ENCODE measurements around the gene RNASE9.
"Not testable (repeated sequence)": the region's sequence is repeated elsewhere in the genome, so short reads cannot be mapped to it uniquely, and the experiment has no call there.

The RNASE9 gene

DNA sequence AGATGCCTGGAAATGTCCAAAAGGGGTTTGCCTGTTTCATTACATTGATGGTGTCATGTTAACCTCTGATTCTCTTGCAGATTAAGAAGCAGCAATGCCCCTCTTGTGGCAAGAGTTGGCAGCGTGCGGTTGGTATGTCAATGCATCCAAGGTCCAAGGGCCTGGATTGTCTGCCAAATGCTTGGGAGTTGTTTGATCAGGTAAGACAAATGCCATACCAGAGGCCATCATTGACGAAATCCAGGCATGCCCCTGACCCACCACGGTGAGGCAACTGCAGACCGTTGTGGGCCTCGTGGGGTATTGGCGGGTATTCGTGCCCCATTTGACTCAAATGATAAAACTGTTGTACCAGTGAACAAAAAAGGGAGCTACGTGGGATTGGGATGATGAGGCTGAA lies 41.7 kb upstream of the RNASE9 start:
- no peak overlapping the region for H3K4me3 ChIP-seq (ENCODE audit: severe bottlenecking)
- no peaks in the 10 kb centered on the region for H3K9me3 ChIP-seq (ENCODE audit: severe bottlenecking)
- no peaks in the 10 kb centered on the region for H3K27me3 ChIP-seq (ENCODE audit: insufficient read depth, poor library complexity, severe bottlenecking)
- no peaks in the 10 kb centered on the region for H3K36me3 ChIP-seq (ENCODE audit: low read depth)
- DNase-seq (ENCODE audit: low spot score) = no peak
- no peaks in the 10 kb centered on the region for H3K4me1 ChIP-seq (ENCODE audit: insufficient read depth, poor library complexity, severe bottlenecking)
- ATAC-seq (ENCODE audit: low read depth) = no peak
- TF ChIP-seq, protein P1, sequence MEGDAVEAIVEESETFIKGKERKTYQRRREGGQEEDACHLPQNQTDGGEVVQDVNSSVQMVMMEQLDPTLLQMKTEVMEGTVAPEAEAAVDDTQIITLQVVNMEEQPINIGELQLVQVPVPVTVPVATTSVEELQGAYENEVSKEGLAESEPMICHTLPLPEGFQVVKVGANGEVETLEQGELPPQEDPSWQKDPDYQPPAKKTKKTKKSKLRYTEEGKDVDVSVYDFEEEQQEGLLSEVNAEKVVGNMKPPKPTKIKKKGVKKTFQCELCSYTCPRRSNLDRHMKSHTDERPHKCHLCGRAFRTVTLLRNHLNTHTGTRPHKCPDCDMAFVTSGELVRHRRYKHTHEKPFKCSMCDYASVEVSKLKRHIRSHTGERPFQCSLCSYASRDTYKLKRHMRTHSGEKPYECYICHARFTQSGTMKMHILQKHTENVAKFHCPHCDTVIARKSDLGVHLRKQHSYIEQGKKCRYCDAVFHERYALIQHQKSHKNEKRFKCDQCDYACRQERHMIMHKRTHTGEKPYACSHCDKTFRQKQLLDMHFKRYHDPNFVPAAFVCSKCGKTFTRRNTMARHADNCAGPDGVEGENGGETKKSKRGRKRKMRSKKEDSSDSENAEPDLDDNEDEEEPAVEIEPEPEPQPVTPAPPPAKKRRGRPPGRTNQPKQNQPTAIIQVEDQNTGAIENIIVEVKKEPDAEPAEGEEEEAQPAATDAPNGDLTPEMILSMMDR (IDR thresholded peaks at IDR 0.05; ENCODE audit: poor library complexity, severe bottlenecking) = no peak
- no peak overlapping the region for H3K27ac ChIP-seq (ENCODE audit: poor library complexity, severe bottlenecking)

DNA sequence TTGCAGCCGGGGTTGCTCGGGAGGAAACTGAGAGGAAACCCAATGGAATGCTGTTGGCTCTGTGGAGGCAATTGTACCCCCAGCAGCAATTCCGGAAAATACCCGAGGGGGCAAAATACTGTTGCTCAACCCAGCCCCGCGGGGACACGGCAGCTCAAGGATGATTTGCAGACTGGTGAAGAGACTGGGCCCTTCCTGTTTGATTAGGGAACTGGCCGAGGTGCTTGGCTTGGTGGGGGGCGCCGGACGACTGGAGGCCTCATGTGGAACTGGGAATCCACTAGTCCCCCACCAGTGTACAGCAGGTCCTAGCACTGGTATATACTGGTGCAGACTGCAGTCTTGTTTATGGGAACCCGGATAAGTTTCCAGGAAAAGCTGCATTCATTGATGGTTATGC lies 40.7 kb upstream of the RNASE9 start:
- H3K27ac ChIP-seq (ENCODE audit: poor library complexity, severe bottlenecking) = no peak overlapping the region
- ATAC-seq (ENCODE audit: low read depth) (no peak), DNase-seq (ENCODE audit: low spot score) (no peak)
- TF ChIP-seq, protein P1 (IDR thresholded peaks at IDR 0.05; ENCODE audit: poor library complexity, severe bottlenecking) = no peak
- no peaks in the 10 kb centered on the region for H3K27me3 ChIP-seq (ENCODE audit: insufficient read depth, poor library complexity, severe bottlenecking)
- no peaks in the 10 kb centered on the region for H3K4me1 ChIP-seq (ENCODE audit: insufficient read depth, poor library complexity, severe bottlenecking)
- no peak overlapping the region for H3K4me3 ChIP-seq (ENCODE audit: severe bottlenecking)
- no peaks in the 10 kb centered on the region for H3K9me3 ChIP-seq (ENCODE audit: severe bottlenecking)
- no peaks in the 10 kb centered on the region for H3K36me3 ChIP-seq (ENCODE audit: low read depth)

DNA sequence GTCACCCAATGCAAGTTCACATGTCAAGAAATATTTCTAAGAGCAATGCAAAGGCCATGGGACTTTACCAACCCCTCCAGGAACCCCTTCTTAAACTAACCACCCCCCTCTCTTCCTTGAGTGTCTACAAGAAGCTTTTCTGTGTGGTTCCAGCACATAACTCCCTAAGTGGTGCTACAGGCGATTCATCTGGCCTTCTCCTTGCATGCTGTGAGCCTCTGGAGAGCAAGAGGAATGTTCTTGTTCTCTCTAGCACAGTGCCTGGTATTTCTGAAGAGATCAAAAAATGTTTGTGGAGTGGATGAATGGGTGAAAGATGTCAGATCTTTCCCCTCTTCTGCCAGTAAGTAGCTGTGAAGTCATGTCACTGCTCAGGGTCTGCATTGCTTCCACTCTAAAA lies 36.3 kb upstream of the RNASE9 start:
- no peak overlapping the region for H3K4me3 ChIP-seq (ENCODE audit: severe bottlenecking)
- H3K27ac ChIP-seq (ENCODE audit: poor library complexity, severe bottlenecking) = no peak overlapping the region
- no peaks in the 10 kb centered on the region for H3K27me3 ChIP-seq (ENCODE audit: insufficient read depth, poor library complexity, severe bottlenecking)
- ATAC-seq (ENCODE audit: low read depth) (no peak), DNase-seq (ENCODE audit: low spot score) (no peak)
- no peaks in the 10 kb centered on the region for H3K36me3 ChIP-seq (ENCODE audit: low read depth)
- no peaks in the 10 kb centered on the region for H3K9me3 ChIP-seq (ENCODE audit: severe bottlenecking)
- H3K4me1 ChIP-seq (ENCODE audit: insufficient read depth, poor library complexity, severe bottlenecking) = no peaks in the 10 kb centered on the region
- TF ChIP-seq, protein P1 (IDR thresholded peaks at IDR 0.05; ENCODE audit: poor library complexity, severe bottlenecking) = no peak

DNA sequence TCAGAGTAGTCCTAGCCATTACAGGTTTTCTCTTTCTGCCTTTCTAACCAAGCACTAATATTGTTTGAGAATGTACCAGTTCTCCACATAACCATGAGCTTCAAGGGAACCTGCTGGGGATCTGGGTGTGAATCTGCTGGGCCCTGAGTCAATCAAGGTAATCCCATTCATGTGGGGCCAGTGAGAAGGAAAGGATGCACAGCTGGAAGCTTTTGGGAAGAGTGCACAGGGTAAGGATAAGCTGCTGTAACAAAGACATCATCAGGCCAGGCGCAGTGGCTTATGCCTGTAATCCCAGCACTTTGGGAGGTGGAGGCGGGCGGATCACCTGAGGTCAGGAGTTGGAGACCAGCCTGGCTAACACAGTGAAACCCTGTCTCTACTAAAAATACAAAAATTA lies 34.9 kb upstream of the RNASE9 start:
- H3K4me1 ChIP-seq (ENCODE audit: insufficient read depth, poor library complexity, severe bottlenecking); ATAC-seq (ENCODE audit: low read depth); DNase-seq (ENCODE audit: low spot score); H3K9me3 ChIP-seq (ENCODE audit: severe bottlenecking); H3K4me3 ChIP-seq (ENCODE audit: severe bottlenecking); H3K36me3 ChIP-seq (ENCODE audit: low read depth); H3K27me3 ChIP-seq (ENCODE audit: insufficient read depth, poor library complexity, severe bottlenecking); H3K27ac ChIP-seq (ENCODE audit: poor library complexity, severe bottlenecking): not testable (repeated sequence)

- Histone ChIP-seq H3K27ac (ENCODE audit: poor library complexity, severe bottlenecking) (no peak overlapping the region), H3K4me1 (ENCODE audit: insufficient read depth, poor library complexity, severe bottlenecking) (no peaks in the 10 kb centered on the region), H3K4me3 (ENCODE audit: severe bottlenecking) (no peak overlapping the region), H3K36me3 (ENCODE audit: low read depth) (no peaks in the 10 kb centered on the region), H3K27me3 (ENCODE audit: insufficient read depth, poor library complexity, severe bottlenecking) (no peaks in the 10 kb centered on the region), H3K9me3 (ENCODE audit: severe bottlenecking) (no peaks in the 10 kb centered on the region)
- DNase-seq (ENCODE audit: low spot score) (no peak), ATAC-seq (ENCODE audit: low read depth) (no peak)
- TF ChIP-seq, protein P1 (IDR thresholded peaks at IDR 0.05; ENCODE audit: poor library complexity, severe bottlenecking) = no peak
Measured at GRCh38 chr14:20592574-20592973, 31.7 kb upstream of the RNASE9 start.

Measured in RWPE2 (cell line).